H1 (cell line): ENCODE data around the gene RBM25. TPM values are rescaled to one million over a fixed set of nuclear protein-coding genes. Genes with fewer than 3 reads are reported as not detected.

Experiments used
- CTCF ChIA-PET: fragments of 300-600 bp; sonication (Branson Sonifier 250); formaldehyde crosslinking; loops from one replicate; lab custom pipeline; 2021; ENCODE audit not compliant: partially characterized antibody; lab: Charles Lee
- POLR2A ChIA-PET: fragments of 300-600 bp; sonication (Branson Sonifier 250); formaldehyde crosslinking; loops from one replicate; lab custom pipeline; 2021; ENCODE audit warnings: inconsistent platforms; ENCODE audit not compliant: partially characterized antibody; lab: Charles Lee
- DNase-seq, 2 experiments: peaks; one replicate each; pipeline versions ENCODE4 v3.0.0 to v3.0.0-alpha.2; 2010 to 2022; ENCODE audit warnings: low spot score in 2 of 2, low read depth in 1 of 2, mixed read lengths in 1 of 2
- FAIRE-seq: peaks from 2 replicates; lab custom pipeline; 2011; peaks lifted over from hg19 to GRCh38; lab: Jason Lieb, UNC
- H2AFZ ChIP-seq: 2 replicates; pipeline ENCODE4 v1.8.1; 2012; ENCODE audit warnings: low read length, inconsistent platforms
- H2AK5ac ChIP-seq: 2 replicates; pipeline ENCODE4 v1.6.1; 2013; ENCODE audit warnings: low read depth, low read length
- H2BK120ac ChIP-seq: replicated peaks from 2 replicates; pipeline ENCODE3; 2013; ENCODE audit warnings: low read depth, low read length, inconsistent platforms
- H2BK12ac ChIP-seq: 2 replicates; pipeline ENCODE4 v1.6.1; 2013; ENCODE audit warnings: low read depth, low read length
- H2BK15ac ChIP-seq: 2 replicates; pipeline ENCODE4 v1.6.1; 2013; ENCODE audit warnings: low read length
- H2BK20ac ChIP-seq: 2 replicates; pipeline ENCODE4 v1.6.1; 2013; ENCODE audit warnings: low read length
- H2BK5ac ChIP-seq: 2 replicates; pipeline ENCODE4 v1.6.1; 2013; ENCODE audit warnings: low read depth, low read length
- H3K14ac ChIP-seq: 2 replicates; pipeline ENCODE4 v1.6.1; 2013; ENCODE audit warnings: inconsistent platforms; ENCODE audit not compliant: insufficient read length
- H3K18ac ChIP-seq: 2 replicates; pipeline ENCODE4 v1.6.1; 2013; ENCODE audit warnings: low read length; ENCODE audit errors: extremely low read depth
- H3K23ac ChIP-seq: 2 replicates; pipeline ENCODE4 v1.6.1; 2013; ENCODE audit warnings: inconsistent platforms; ENCODE audit not compliant: insufficient read length
- H3K23me2 ChIP-seq: 2 replicates; pipeline ENCODE4 v1.6.1; 2013; ENCODE audit warnings: low read depth, low read length
- H3K27ac ChIP-seq: 2 replicates; pipeline ENCODE4 v1.6.1; 2011; ENCODE audit warnings: low read depth, low read length, inconsistent platforms
- H3K27me3 ChIP-seq, 4 experiments: replicated peaks in 1 of 4; 1 replicate in 1 of 4; 2 replicates in 3 of 4; pipeline versions ENCODE4 v1.6.1 to v1.8.1; 2011 to 2013; ENCODE audit warnings: low read length in 3 of 4, mild to moderate bottlenecking in 3 of 4, inconsistent platforms in 2 of 4, mixed read lengths in 2 of 4, moderate library complexity in 1 of 4; ENCODE audit not compliant: control insufficient read depth in 3 of 4, insufficient read depth in 3 of 4; ENCODE audit errors: extremely low read depth in 1 of 4
- H3K36me3 ChIP-seq, 4 experiments: 2 replicates each; pipeline versions ENCODE4 v1.6.1 to v1.8.1; 2011 to 2013; ENCODE audit warnings: mild to moderate bottlenecking in 4 of 4, low read length in 3 of 4, moderate library complexity in 2 of 4, control low read depth in 1 of 4, inconsistent platforms in 1 of 4; ENCODE audit not compliant: insufficient read depth in 4 of 4, control insufficient read depth in 2 of 4
- H3K4ac ChIP-seq: replicated peaks from 2 replicates; pipeline ENCODE3; 2013; ENCODE audit warnings: low read length, low read depth, mixed read lengths, inconsistent platforms; ENCODE audit not compliant: insufficient read length
- H3K4me1 ChIP-seq, 4 experiments: replicated peaks in 1 of 4; 1 replicate in 1 of 4; 2 replicates in 3 of 4; pipeline versions ENCODE4 v1.6.1 to v1.8.1; 2011 to 2013; ENCODE audit warnings: low read length in 3 of 4, inconsistent platforms in 2 of 4, mixed read lengths in 1 of 4; ENCODE audit not compliant: insufficient read depth in 4 of 4, control insufficient read depth in 3 of 4
- H3K4me2 ChIP-seq, 2 experiments: 2 replicates each; pipeline versions ENCODE4 v1.6.1 to v1.8.1; 2011 to 2013; ENCODE audit warnings: low read depth in 2 of 2, low read length in 2 of 2, control low read depth in 1 of 2, inconsistent platforms in 1 of 2, mild to moderate bottlenecking in 1 of 2; ENCODE audit not compliant: insufficient read depth in 1 of 2
- H3K4me3 ChIP-seq, 4 experiments: fragments of 200-600, 300-600 bp in 1 of 4; sonication (generic), shearing (Covaris generic), sonication (Bioruptor Twin) in 1 of 4; 2 replicates each; pipeline versions ENCODE4 v1.5.1 to v1.8.1; 2011 to 2016; ENCODE audit warnings: low read length in 4 of 4, low read depth in 3 of 4, control low read depth in 2 of 4, inconsistent platforms in 2 of 4, mild to moderate bottlenecking in 2 of 4, mixed read lengths in 1 of 4, moderate library complexity in 1 of 4; ENCODE audit not compliant: insufficient read depth in 2 of 4; ENCODE audit errors: extremely low read depth in 1 of 4
- H3K56ac ChIP-seq: replicated peaks from 2 replicates; pipeline ENCODE3; 2013; ENCODE audit warnings: low read depth, mild to moderate bottlenecking, mixed read lengths, low read length, inconsistent platforms; ENCODE audit not compliant: insufficient read length
- H3K79me1 ChIP-seq: 2 replicates; pipeline ENCODE4 v1.6.1; 2013; ENCODE audit warnings: low read depth, low read length, control low read depth
- H3K79me2 ChIP-seq, 2 experiments: 2 replicates each; pipeline versions ENCODE4 v1.6.1 to v1.8.1; 2012 to 2013; ENCODE audit warnings: low read length in 2 of 2, mild to moderate bottlenecking in 2 of 2, inconsistent platforms in 1 of 2; ENCODE audit not compliant: insufficient read depth in 2 of 2, control insufficient read depth in 1 of 2
- H3K9ac ChIP-seq, 4 experiments: replicated peaks in 1 of 4; 1 replicate in 1 of 4; 2 replicates in 3 of 4; pipeline versions ENCODE4 v1.6.1 to v1.8.1; 2011 to 2013; ENCODE audit warnings: low read depth in 3 of 4, low read length in 3 of 4, control low read depth in 2 of 4, mild to moderate bottlenecking in 2 of 4, moderate library complexity in 2 of 4, inconsistent platforms in 1 of 4; ENCODE audit errors: extremely low read depth in 1 of 4
- H3K9me3 ChIP-seq, 2 experiments: 2 replicates each; pipeline versions ENCODE4 v1.6.1 to v1.8.1; 2012 to 2013; ENCODE audit warnings: mild to moderate bottlenecking in 2 of 2, moderate library complexity in 2 of 2, control low read depth in 1 of 2, inconsistent platforms in 1 of 2, low read depth in 1 of 2, low read length in 1 of 2, mixed read lengths in 1 of 2; ENCODE audit not compliant: insufficient read depth in 2 of 2
- H4K20me1 ChIP-seq, 2 experiments: replicated peaks in 1 of 2; 2 replicates each; pipeline versions ENCODE3 to v1.8.1; 2011 to 2013; ENCODE audit warnings: inconsistent platforms in 2 of 2, low read length in 2 of 2, mild to moderate bottlenecking in 1 of 2; ENCODE audit not compliant: insufficient read depth in 2 of 2, control insufficient read depth in 1 of 2
- H4K5ac ChIP-seq: 2 replicates; pipeline ENCODE4 v1.6.1; 2013; ENCODE audit warnings: low read length, low read depth, mixed read lengths, inconsistent platforms; ENCODE audit not compliant: insufficient read length
- H4K8ac ChIP-seq: 2 replicates; pipeline ENCODE4 v1.8.0; 2013; ENCODE audit warnings: mild to moderate bottlenecking, moderate library complexity, low read length, inconsistent platforms; ENCODE audit not compliant: insufficient read depth; ENCODE audit errors: extremely low read depth
- H4K91ac ChIP-seq: replicated peaks from 2 replicates; pipeline ENCODE3; 2013; ENCODE audit warnings: low read length, mixed read lengths, inconsistent platforms; ENCODE audit not compliant: insufficient read length
- CBX8 ChIP-seq: fragments of 300-800, 300-1000 bp; sonication (generic); IDR thresholded peaks from 2 replicates; pipeline ENCODE4 v1.7.1; 2016; ENCODE audit warnings: low read depth, low read length, borderline replicate concordance
- HDAC2 ChIP-seq, 2 experiments: fragments of 300-600 bp in 1 of 2; sonication (generic) in 1 of 2; IDR thresholded peaks; 2 replicates each; pipeline ENCODE4 v1.6.1; 2011 to 2012; ENCODE audit warnings: low read depth in 2 of 2, low read length in 2 of 2, mild to moderate bottlenecking in 2 of 2, moderate library complexity in 2 of 2, borderline replicate concordance in 1 of 2, inconsistent platforms in 1 of 2
- KDM4A ChIP-seq: IDR thresholded peaks from one replicate; pipeline ENCODE4 v1.7.1; 2012; ENCODE audit warnings: low read depth, mild to moderate bottlenecking, moderate library complexity, low read length, inconsistent platforms; ENCODE audit not compliant: severe bottlenecking
- POLR2A ChIP-seq, 2 experiments: IDR thresholded peaks; 1 replicate in 1 of 2; 2 replicates in 1 of 2; pipeline ENCODE4 v1.6.1; 2011; ENCODE audit warnings: low read depth in 2 of 2, low read length in 2 of 2, mild to moderate bottlenecking in 2 of 2; ENCODE audit errors: control extremely low read depth in 1 of 2
- WGBS, 2 experiments: shearing (Covaris generic) in 1 of 2; methylation state at CpG; one replicate each; pipeline versions ENCODE4 v1.1.6 to v1.1.7; 2013 to 2015; ENCODE audit warnings: low lambda C conversion rate in 2 of 2, mixed read lengths in 2 of 2, inconsistent platforms in 1 of 2, low coverage in 1 of 2, missing lambda C conversion rate in 1 of 2; ENCODE audit not compliant: insufficient replicate concordance in 2 of 2, insufficient coverage in 1 of 2, insufficient read length in 1 of 2; ENCODE audit errors: extremely low coverage in 1 of 2, missing lambda C conversion rate in 1 of 2; 5-methylcytosine and 5-hydroxymethylcytosine counted together
- polyA plus RNA-seq, 7 experiments: library from polyadenylated mRNA; depleted of rRNA in 3 of 7; stranded (reverse) in 5 of 7; unstranded in 2 of 7; fragments of >200 nt in 5 of 7; fragments of 200-250 nt in 2 of 7; gene quantifications; 1 replicate in 5 of 7; 2 replicates in 1 of 7; 4 replicates in 1 of 7; pipeline versions ENCODE4 v1.2.1 to v1.2.3, GENCODE V29; 2011 to 2013; ENCODE audit warnings: missing spikeins in 2 of 7, mixed read lengths in 2 of 7
- total RNA-seq: library from RNA; stranded (reverse); fragmentation: NEBNext Ultra II Directional; extraction: Animal tissue kit (Norgen Biotek cat#: 25700); gene quantifications from 2 replicates; pipeline ENCODE4 v1.2.1, GENCODE V29; 2021

RBM25 gene
- total and polyA plus RNA-seq, 2 of the 8 experiments (the other 6 are each of a cell fraction or from before 2014, with no cell fraction given) = 25.6 to 134 TPM

- Histone ChIP-seq H4K8ac (no peak overlapping the region), H3K79me1 (no peaks in the 10 kb centered on the region; the same call in 1 of the 2 replicates), H3K27me3 (no peaks in the 10 kb centered on the region), H3K9ac (no peak overlapping the region), H4K91ac (no peak overlapping the region), H3K14ac (no peak overlapping the region), H3K27ac (no peak overlapping the region), H3K4ac (no peak overlapping the region), H3K56ac (no peak overlapping the region), H2BK20ac (no peak overlapping the region), H2BK120ac (no peak overlapping the region), H3K79me2 (no peaks in the 10 kb centered on the region), H2BK5ac (no peak overlapping the region), H3K4me3 (no peak overlapping the region), H3K36me3 (peaks cover 4 to 31% (median 12%) of the 10 kb centered on the region in 4 experiments; a peak in 5 of 8 replicates), H3K4me2 (no peak overlapping the region), H3K4me1 (peaks cover 2 to 10% (median 6%) of the 10 kb centered on the region in 4 experiments; a peak in 6 of 7 replicates), H3K18ac (no peak overlapping the region), H2AFZ (no peak overlapping the region), H4K5ac (no peak overlapping the region), H3K23ac (no peak overlapping the region), H2AK5ac (no peak overlapping the region), H3K9me3 (no peaks in the 10 kb centered on the region), H3K23me2 (no peaks in the 10 kb centered on the region), H2BK15ac (no peak overlapping the region), H2BK12ac (no peak overlapping the region), H4K20me1 (peaks cover 4 to 6% of the 10 kb centered on the region in 2 experiments)
- ChIA-PET CTCF (interaction anchor here (1.0 kb wide), 1 partner anchor 9 kb away, joined by 3 read pairs; no protein-coding TSS in a partner anchor), POLR2A (interaction anchor here (0.6 kb wide), 1 partner anchor 304 kb away, joined by 3 read pairs; no protein-coding TSS in a partner anchor)
- whole genome bisulfite sequencing, 2 experiments = 91% methylated on average over 3 of the region's 4 CpGs; no CpG with 5 or more reads in 1 of the 2 experiments
- FAIRE-seq = no peak
- DNase-seq = no peak
- TF ChIP-seq KDM4A (no peak), CBX8 (no peak), POLR2A (IDR thresholded peaks at IDR 0.05; ENCODE audit: control extremely low read depth in 1 of 2, low read depth in 2 of 2, low read length in 2 of 2) (no peak), HDAC2 (IDR thresholded peaks at IDR 0.05; ENCODE audit: borderline replicate concordance in 1 of 2, low read depth in 2 of 2, low read length in 2 of 2) (no peak)
Observed at GRCh38 chr14:73167727-73168126, 109.4 kb downstream of the RBM25 start.
